Forelimb muscle (tissue), 1 donor: ENCODE data around the gene GPR176. TPM values are rescaled to one million over a fixed set of nuclear protein-coding genes. Genes with fewer than 3 reads are reported as not detected.

ENCODE experiments used
- DNase-seq: peaks from one replicate; pipeline ENCODE4 v3.0.0-alpha.2; 2013; ENCODE audit warnings: low read depth
- polyA plus RNA-seq: library from polyadenylated mRNA; unstranded; fragments of 120-200 nt; gene quantifications from one replicate; pipeline ENCODE4 v1.2.1, GENCODE V29; 2013; ENCODE audit not compliant: insufficient read length

The GPR176 gene
- polyA plus RNA-seq, 1 donor, result 3.6 TPM

- no peak for DNase-seq
Measured at GRCh38 chr15:39783244-39783820, 136.7 kb downstream of the GPR176 start.

GRCh38 chr15:39782441-39783138 lies 137.5 kb downstream of the GPR176 start, which contains the start of gene FSIP1:
Gene FSIP1, minus strand, starts transcription at chr15:39782841. Its CDS starts 6,317 bp downstream, at chr15:39776524.
- peak; percentile 92 for DNase-seq

- no peak for DNase-seq
Measured at GRCh38 chr15:39781967-39782302, 138.1 kb downstream of the GPR176 start.

- no peak for DNase-seq
Measured at GRCh38 chr15:39781147-39781966, 138.7 kb downstream of the GPR176 start.

- no peak for DNase-seq
Measured at GRCh38 chr15:39778021-39778420, 142.0 kb downstream of the GPR176 start.

- DNase-seq, result no peak
Measured at GRCh38 chr15:39777496-39777895, 142.6 kb downstream of the GPR176 start.

- no peak for DNase-seq
Measured at GRCh38 chr15:39776068-39776467, 144.0 kb downstream of the GPR176 start.

GRCh38 chr15:39774688-39775267 lies 145.3 kb downstream of the GPR176 start:
- DNase-seq, result no peak

GRCh38 chr15:39770748-39771689 lies 149.0 kb downstream of the GPR176 start:
- DNase-seq, result no peak

GRCh38 chr15:39767921-39768320 lies 152.1 kb downstream of the GPR176 start:
- no peak for DNase-seq

- no peak for DNase-seq
Measured at GRCh38 chr15:39761006-39761405, 159.1 kb downstream of the GPR176 start.

- DNase-seq, result peak; percentile 66
Measured at GRCh38 chr15:39756806-39757522, 163.1 kb downstream of the GPR176 start.

GRCh38 chr15:39752991-39753390 lies 167.1 kb downstream of the GPR176 start:
- peak; percentile 60 for DNase-seq

- no peak for DNase-seq
Measured at GRCh38 chr15:39752246-39752645, 167.8 kb downstream of the GPR176 start.

Other genes with a start within 250 kb of the GPR176 start
- 0.47 TPM for gene FSIP1, start 137.4 kb downstream of the GPR176 start, polyA plus RNA-seq
- gene EIF2AK4, start 13.8 kb upstream of the GPR176 start, polyA plus RNA-seq, result 31.4 TPM
- 295 TPM for gene SRP14, start 118.9 kb upstream of the GPR176 start, polyA plus RNA-seq
- 10.8 TPM for gene BMF, start 188.6 kb upstream of the GPR176 start, polyA plus RNA-seq
- gene BUB1B, start 240.8 kb upstream of the GPR176 start, polyA plus RNA-seq, result 8.8 TPM